Suppressor macrophage treated with lipopolysaccharide for 4 hours (primary cell): ENCODE results near the gene ASCL3.
"Not testable (repeated sequence)": the region's sequence is repeated elsewhere in the genome, so short reads cannot be mapped to it uniquely, and the experiment has no call there.

Experiments used
- DNase-seq: peaks from one replicate; pipeline ENCODE4 v3.0.0-alpha.2; 2020

The ASCL3 gene

GRCh38 chr11:8908099-8908498 lies 34.7 kb downstream of the ASCL3 start:
- peak; percentile 24 for DNase-seq

- no peak for DNase-seq
Measured at GRCh38 chr11:8907116-8907515, 35.7 kb downstream of the ASCL3 start.

- DNase-seq, result no peak
Measured at GRCh38 chr11:8905528-8906165, 37.2 kb downstream of the ASCL3 start.

GRCh38 chr11:8899119-8899753 lies 43.6 kb downstream of the ASCL3 start:
- DNase-seq, result no peak

- DNase-seq, result not testable (repeated sequence)
Measured at GRCh38 chr11:8891185-8891584, 51.6 kb downstream of the ASCL3 start.
